K562 (cell line): Measurements from ENCODE around the gene ZNRD2. TPM values are rescaled to one million over a fixed set of nuclear protein-coding genes. Genes with fewer than 3 reads are reported as not detected.
A peak's percentile ranks its signal among the peaks of the same experiment; 100 is the strongest.

Experiments used
- ADNP ChIP-seq: fragments of 200-800 bp; sonication (Bioruptor generic); IDR thresholded peaks from 2 replicates; pipeline ENCODE4 v1.6.1; 2016; ENCODE audit warnings: missing genetic modification characterization, missing compliant biosample characterization
- BCL6 ChIP-seq: fragments of 250-450 bp; sonication (Bioruptor Pico); IDR thresholded peaks from 2 replicates; pipeline ENCODE4 v1.4.0; 2020
- CGGBP1 ChIP-seq: fragments of 250-450 bp; sonication (Bioruptor Pico); IDR thresholded peaks from 2 replicates; pipeline ENCODE4 v1.9.0; 2021; ENCODE audit warnings: mild to moderate bottlenecking
- CXXC5 ChIP-seq: fragments of 250-450 bp; sonication (Bioruptor Pico); IDR thresholded peaks from 2 replicates; pipeline ENCODE4 v1.8.0; 2022; ENCODE audit warnings: inconsistent platforms, mild to moderate bottlenecking, moderate library complexity
- GABPB1 ChIP-seq: sonication (generic); formaldehyde crosslinking; IDR thresholded peaks from 2 replicates; pipeline ENCODE4 v1.8.0; 2022; ENCODE audit warnings: mild to moderate bottlenecking, missing genetic modification reagents
- GATAD2A ChIP-seq: fragments of 450-650 bp; IDR thresholded peaks from 2 replicates; pipeline ENCODE4 v1.6.1; 2017
- HMGN3 ChIP-seq: IDR thresholded peaks from 2 replicates; pipeline ENCODE4 v1.6.1; 2011; ENCODE audit warnings: borderline replicate concordance, low read depth, mild to moderate bottlenecking, mixed read lengths, low read length; ENCODE audit not compliant: insufficient read length; ENCODE audit errors: extremely low read depth
- MTA3 ChIP-seq: fragments of 450-650 bp; formaldehyde crosslinking; IDR thresholded peaks from 2 replicates; pipeline ENCODE4 v1.6.1; 2017; ENCODE audit warnings: mild to moderate bottlenecking, borderline replicate concordance
- NELFE ChIP-seq: IDR thresholded peaks from 2 replicates; pipeline ENCODE4 v1.6.1; 2011; ENCODE audit warnings: mild to moderate bottlenecking; ENCODE audit not compliant: insufficient read depth, insufficient read length
- SMARCC2 ChIP-seq: fragments of 450-650 bp; IDR thresholded peaks from 2 replicates; pipeline ENCODE4 v1.6.1; 2017; ENCODE audit warnings: antibody characterized with exemption, moderate library complexity, mild to moderate bottlenecking, low read depth
- SP1 ChIP-seq: sonication (generic); formaldehyde crosslinking; IDR thresholded peaks from 2 replicates; pipeline ENCODE4 v1.8.1; 2022; ENCODE audit warnings: mild to moderate bottlenecking, missing genetic modification reagents
- STAG1 ChIP-seq: sonication (generic); formaldehyde crosslinking; IDR thresholded peaks from 2 replicates; pipeline ENCODE4 v1.5.0; 2020; ENCODE audit warnings: missing genetic modification reagents, borderline replicate concordance
- TRIM28 ChIP-seq: fragments of 450-650 bp; IDR thresholded peaks from 2 replicates; pipeline ENCODE4 v1.6.1; 2017
- U2AF2 ChIP-seq: fragments of 200-400 bp; formaldehyde crosslinking; optimal IDR thresholded peaks from 2 replicates; pipeline ENCODE3; 2017; ENCODE audit warnings: low read depth, mild to moderate bottlenecking, low read length
- ZBTB7A ChIP-seq: IDR thresholded peaks from 2 replicates; pipeline ENCODE4 v1.6.1; 2011; ENCODE audit warnings: low read depth, mild to moderate bottlenecking, low read length, moderate library complexity, borderline replicate concordance; ENCODE audit not compliant: control insufficient read depth
- ZFP36 ChIP-seq: fragments of 150-350 bp; IDR thresholded peaks from 2 replicates; pipeline ENCODE4 v1.6.1; 2018; ENCODE audit warnings: low read length, low read depth; ENCODE audit not compliant: partially characterized antibody
- ZNF143 ChIP-seq: sonication (generic); formaldehyde crosslinking; IDR thresholded peaks from 2 replicates; pipeline ENCODE4 v1.9.0; 2022; ENCODE audit warnings: mild to moderate bottlenecking, missing genetic modification reagents
- ZNF318 ChIP-seq, 2 experiments: fragments of 450-650 bp; IDR thresholded peaks; 2 replicates each; pipeline ENCODE4 v1.6.1; 2016; ENCODE audit warnings: mild to moderate bottlenecking in 2 of 2, borderline replicate concordance in 1 of 2, low read depth in 1 of 2, moderate library complexity in 1 of 2
- polyA plus RNA-seq, 8 experiments: library from polyadenylated mRNA; depleted of rRNA in 4 of 8; stranded (reverse) in 5 of 8; unstranded in 3 of 8; fragments of >200 nt; fragmentation: Nextera tagmentation in 2 of 8; fragmentation: Illumina TruSeq in 1 of 8; extraction: Ambion mirVana in 2 of 8; extraction: Trizol in 1 of 8; gene quantifications; 2 replicates each; pipeline versions ENCODE4 v1.2.1 to v1.2.3, GENCODE V29; 2011 to 2014; ENCODE audit warnings: inconsistent platforms in 1 of 8, missing spikeins in 1 of 8
- total RNA-seq, 7 experiments: library from RNA; depleted of rRNA in 6 of 7; stranded (reverse); fragments of >200 nt in 6 of 7; fragmentation: Illumina TruSeq in 2 of 7; extraction: Trizol in 2 of 7; gene quantifications; 2 replicates each; pipeline versions ENCODE4 v1.2.1 to v1.2.3, GENCODE V29; 2011 to 2021; ENCODE audit warnings: low replicate concordance in 1 of 7
- TF ChIP-seq, protein P1 (sequence below): fragments of 450-650 bp; IDR thresholded peaks from 2 replicates; pipeline ENCODE4 v1.6.1; 2016

ZNRD2 gene
- total and polyA plus RNA-seq, 9 of the 15 experiments (the other 6 are each of a cell fraction or from before 2014, with no cell fraction given), result 13.4 to 129 (median 60.4) TPM

GRCh38 chr11:65540290-65541092 lies 29.8 kb upstream of the ZNRD2 start (continued):
- TF ChIP-seq HMGN3 (peak; percentile 67), ZNF143 (CRISPR knock-in tag) (peak; percentile 36; the same call in 1 of the 2 replicates), ZFP36 (no peak), U2AF2 (no peak), STAG1 (CRISPR knock-in tag) (peak; percentile 75; the same call in 1 of the 2 replicates), SP1 (CRISPR knock-in tag) (peak; percentile 89), CXXC5 (peak; percentile 67), GATAD2A (peak; percentile 77), NELFE (no peak), ZNF318 (IDR thresholded peaks at IDR 0.05; ENCODE audit: borderline replicate concordance in 1 of 2, low read depth in 1 of 2) (no peak), CGGBP1 (no peak), MTA3 (peak; percentile 74; the same call in 1 of the 2 replicates), ZBTB7A (peak; percentile 65), BCL6 (no peak), GABPB1 (CRISPR knock-in tag) (peak; percentile 75), ADNP (tag) (no peak), SMARCC2 (no peak), TRIM28 (no peak; the same call in 1 of the 2 replicates)
- TF ChIP-seq, protein P1, sequence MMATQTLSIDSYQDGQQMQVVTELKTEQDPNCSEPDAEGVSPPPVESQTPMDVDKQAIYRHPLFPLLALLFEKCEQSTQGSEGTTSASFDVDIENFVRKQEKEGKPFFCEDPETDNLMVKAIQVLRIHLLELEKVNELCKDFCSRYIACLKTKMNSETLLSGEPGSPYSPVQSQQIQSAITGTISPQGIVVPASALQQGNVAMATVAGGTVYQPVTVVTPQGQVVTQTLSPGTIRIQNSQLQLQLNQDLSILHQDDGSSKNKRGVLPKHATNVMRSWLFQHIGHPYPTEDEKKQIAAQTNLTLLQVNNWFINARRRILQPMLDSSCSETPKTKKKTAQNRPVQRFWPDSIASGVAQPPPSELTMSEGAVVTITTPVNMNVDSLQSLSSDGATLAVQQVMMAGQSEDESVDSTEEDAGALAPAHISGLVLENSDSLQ, result no peak
